Type B pancreatic cell (in vitro differentiated cells): ENCODE data around the gene SUSD3. TPM values are rescaled to one million over a fixed set of nuclear protein-coding genes. Genes with fewer than 3 reads are reported as not detected.

ENCODE experiments used
- DNase-seq: peaks from one replicate; pipeline ENCODE4 v3.0.0; 2021; ENCODE audit warnings: mixed read lengths; ENCODE audit not compliant: unreplicated experiment; ENCODE audit errors: extremely low spot score
- H3K27ac Mint-ChIP-seq: 2 replicates; pipeline ENCODE4 v1.8.0; 2021; ENCODE audit warnings: mild to moderate bottlenecking, mixed read lengths
- H3K27me3 Mint-ChIP-seq: 2 replicates; pipeline ENCODE4 v1.8.0; 2021; ENCODE audit warnings: mixed read lengths
- H3K36me3 Mint-ChIP-seq: 2 replicates; pipeline ENCODE4 v1.8.0; 2021; ENCODE audit warnings: mixed read lengths
- H3K4me1 Mint-ChIP-seq: one replicate; pipeline ENCODE4 v1.8.0; 2021; ENCODE audit warnings: mixed read lengths; ENCODE audit not compliant: unreplicated experiment
- H3K4me3 Mint-ChIP-seq: 2 replicates; pipeline ENCODE4 v1.8.0; 2021; ENCODE audit warnings: mild to moderate bottlenecking, mixed read lengths
- H3K9me3 Mint-ChIP-seq: 2 replicates; pipeline ENCODE4 v1.8.0; 2021; ENCODE audit warnings: mixed read lengths
- total RNA-seq: library from RNA; stranded (reverse); gene quantifications from 2 replicates; pipeline ENCODE4 v1.2.1, GENCODE V29; 2021; ENCODE audit warnings: low replicate concordance
- TF ChIP-seq, protein P1 (sequence below): fragments of 200-600 bp; sonication (generic); conservative IDR thresholded peaks from 2 replicates; pipeline ENCODE4 v1.5.0; 2021; ENCODE audit warnings: antibody characterized with exemption, mild to moderate bottlenecking

Gene SUSD3
- total RNA-seq, 1 donor from 2014 or later, result 1.5 TPM

DNA sequence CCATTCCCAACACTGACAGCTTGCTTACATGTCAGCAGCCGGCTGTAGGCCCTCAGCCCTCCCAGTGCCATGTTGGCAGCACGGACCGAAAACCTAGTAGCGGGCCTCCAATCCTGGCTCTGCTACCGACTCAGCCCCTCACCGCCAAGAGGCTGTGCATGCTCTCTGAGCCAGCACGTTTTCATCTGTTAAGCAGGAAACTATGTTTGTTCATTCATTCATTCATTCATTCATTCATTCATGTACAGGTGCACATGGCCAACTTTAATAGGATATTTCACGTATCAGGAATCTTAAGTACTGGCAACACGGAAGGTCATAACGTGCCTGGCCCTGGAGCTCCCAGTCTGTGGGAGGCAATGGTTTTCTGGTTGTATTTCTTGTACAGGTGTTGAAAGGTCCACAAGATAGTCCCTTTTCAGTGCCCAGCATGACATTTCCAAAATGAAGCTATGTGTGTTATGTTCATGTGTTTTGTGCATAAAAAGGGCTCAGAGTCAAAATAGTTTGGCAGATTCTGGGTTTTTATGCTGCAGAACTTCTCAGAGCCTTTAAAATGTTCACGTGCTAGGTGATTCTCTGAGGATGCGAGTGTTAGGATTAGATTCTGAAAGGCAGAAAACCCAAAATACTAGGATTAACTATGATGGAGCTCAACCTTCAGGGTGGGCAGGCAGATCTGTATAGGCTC is 17.7 kb downstream of the SUSD3 start:
- Mint-ChIP-seq H3K36me3 (no peaks in the 10 kb centered on the region), H3K4me1 (no peaks in the 10 kb centered on the region), H3K4me3 (no peak overlapping the region), H3K9me3 (no peaks in the 10 kb centered on the region), H3K27me3 (no peaks in the 10 kb centered on the region), H3K27ac (no peak overlapping the region)
- no peak for DNase-seq
- TF ChIP-seq, protein P1, sequence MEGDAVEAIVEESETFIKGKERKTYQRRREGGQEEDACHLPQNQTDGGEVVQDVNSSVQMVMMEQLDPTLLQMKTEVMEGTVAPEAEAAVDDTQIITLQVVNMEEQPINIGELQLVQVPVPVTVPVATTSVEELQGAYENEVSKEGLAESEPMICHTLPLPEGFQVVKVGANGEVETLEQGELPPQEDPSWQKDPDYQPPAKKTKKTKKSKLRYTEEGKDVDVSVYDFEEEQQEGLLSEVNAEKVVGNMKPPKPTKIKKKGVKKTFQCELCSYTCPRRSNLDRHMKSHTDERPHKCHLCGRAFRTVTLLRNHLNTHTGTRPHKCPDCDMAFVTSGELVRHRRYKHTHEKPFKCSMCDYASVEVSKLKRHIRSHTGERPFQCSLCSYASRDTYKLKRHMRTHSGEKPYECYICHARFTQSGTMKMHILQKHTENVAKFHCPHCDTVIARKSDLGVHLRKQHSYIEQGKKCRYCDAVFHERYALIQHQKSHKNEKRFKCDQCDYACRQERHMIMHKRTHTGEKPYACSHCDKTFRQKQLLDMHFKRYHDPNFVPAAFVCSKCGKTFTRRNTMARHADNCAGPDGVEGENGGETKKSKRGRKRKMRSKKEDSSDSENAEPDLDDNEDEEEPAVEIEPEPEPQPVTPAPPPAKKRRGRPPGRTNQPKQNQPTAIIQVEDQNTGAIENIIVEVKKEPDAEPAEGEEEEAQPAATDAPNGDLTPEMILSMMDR, result no peak

GRCh38 chr9:93076792-93077128 is 18.3 kb downstream of the SUSD3 start:
- TF ChIP-seq, protein P1, result no peak
- H3K4me3 Mint-ChIP-seq, result no peak overlapping the region
- H3K9me3 Mint-ChIP-seq, result no peaks in the 10 kb centered on the region
- H3K27ac Mint-ChIP-seq, result no peak overlapping the region
- DNase-seq, result no peak
- H3K27me3 Mint-ChIP-seq, result no peaks in the 10 kb centered on the region
- no peaks in the 10 kb centered on the region for H3K4me1 Mint-ChIP-seq
- H3K36me3 Mint-ChIP-seq, result no peaks in the 10 kb centered on the region

DNA sequence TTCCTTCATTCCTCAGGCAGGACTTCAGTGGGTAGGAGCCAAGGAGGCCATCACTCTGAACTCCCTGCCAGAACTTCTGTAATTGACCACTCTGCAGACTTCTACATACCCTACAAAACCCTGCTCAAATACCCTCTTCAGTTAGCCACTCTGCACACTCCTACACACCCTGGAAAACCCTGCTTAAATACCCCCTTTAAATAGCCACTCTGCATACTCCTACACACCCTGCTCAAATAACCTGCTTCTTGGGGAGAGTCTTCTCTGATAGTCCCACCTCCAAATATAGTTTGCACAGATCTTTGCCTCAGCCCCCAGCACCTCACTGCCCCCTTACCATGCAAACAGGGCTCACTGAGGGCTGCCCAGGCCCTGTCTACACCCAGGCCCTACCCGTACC is 18.9 kb downstream of the SUSD3 start:
- H3K27me3 Mint-ChIP-seq, result no peaks in the 10 kb centered on the region

DNA sequence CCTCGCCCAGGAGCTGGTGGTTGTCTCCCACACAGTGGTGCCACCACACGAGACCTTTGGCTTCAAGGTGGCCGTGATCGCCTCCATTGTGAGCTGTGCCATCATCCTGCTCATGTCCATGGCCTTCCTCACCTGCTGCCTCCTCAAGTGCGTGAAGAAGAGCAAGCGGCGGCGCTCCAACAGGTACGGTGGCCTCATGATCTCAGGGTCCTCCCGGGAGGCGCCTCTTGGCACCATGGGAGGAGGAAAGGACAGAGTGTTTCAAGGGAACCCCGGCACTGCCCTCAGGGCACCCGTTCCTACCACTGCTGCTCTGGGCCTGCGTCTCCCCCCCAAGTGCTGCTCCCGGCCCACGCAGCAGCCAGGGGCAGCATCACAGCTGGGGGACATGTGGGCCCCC is 19.3 kb downstream of the SUSD3 start:
- TF ChIP-seq, protein P1, result no peak
- Mint-ChIP-seq H3K36me3 (no peaks in the 10 kb centered on the region), H3K4me3 (no peak overlapping the region), H3K9me3 (no peaks in the 10 kb centered on the region), H3K27ac (no peak overlapping the region), H3K27me3 (no peaks in the 10 kb centered on the region), H3K4me1 (no peaks in the 10 kb centered on the region)
- no peak for DNase-seq

More for the DNA sequence above, 18.9 kb downstream of the SUSD3 start:
- H3K27ac Mint-ChIP-seq, result no peak overlapping the region
- H3K36me3 Mint-ChIP-seq, result no peaks in the 10 kb centered on the region
- H3K4me1 Mint-ChIP-seq, result no peaks in the 10 kb centered on the region
- no peak overlapping the region for H3K4me3 Mint-ChIP-seq
- no peaks in the 10 kb centered on the region for H3K9me3 Mint-ChIP-seq
- TF ChIP-seq, protein P1, result no peak
- DNase-seq, result no peak

GRCh38 chr9:93079371-93079770 is 20.9 kb downstream of the SUSD3 start:
- H3K27me3 Mint-ChIP-seq, result no peaks in the 10 kb centered on the region
- H3K27ac Mint-ChIP-seq, result no peak overlapping the region
- TF ChIP-seq, protein P1, result no peak
- no peaks in the 10 kb centered on the region for H3K9me3 Mint-ChIP-seq
- H3K4me3 Mint-ChIP-seq, result no peak overlapping the region
- H3K4me1 Mint-ChIP-seq, result peaks cover 5% of the 10 kb centered on the region
- DNase-seq, result no peak
- H3K36me3 Mint-ChIP-seq, result no peaks in the 10 kb centered on the region

DNA sequence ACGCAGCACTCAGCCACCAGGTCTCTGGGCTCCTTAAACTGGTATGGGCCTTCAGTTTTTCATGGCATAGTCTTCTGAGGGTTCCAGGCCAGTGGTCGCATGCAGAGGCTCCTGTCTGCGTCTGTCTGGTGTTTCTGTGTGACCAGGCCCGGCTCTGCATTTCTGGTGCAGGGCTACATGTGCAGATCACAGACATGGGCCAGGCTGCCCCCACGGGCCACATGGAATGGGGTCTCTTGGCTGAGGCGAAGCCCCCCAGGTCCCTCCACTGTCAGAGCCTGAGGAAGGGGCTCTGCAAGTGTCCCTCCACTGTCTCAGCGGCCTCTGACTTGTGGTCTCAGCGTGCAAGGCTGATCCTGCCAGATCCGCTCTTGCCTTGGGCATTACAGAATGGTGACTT is 21.9 kb downstream of the SUSD3 start:
- Mint-ChIP-seq H3K27me3 (no peaks in the 10 kb centered on the region), H3K9me3 (no peaks in the 10 kb centered on the region), H3K4me3 (no peak overlapping the region), H3K27ac (no peak overlapping the region), H3K4me1 (peaks cover 5% of the 10 kb centered on the region), H3K36me3 (no peaks in the 10 kb centered on the region)
- TF ChIP-seq, protein P1, result no peak
- DNase-seq, result no peak
